ENCODE results near the gene AP2A2. TPM values are rescaled to one million over a fixed set of nuclear protein-coding genes. Genes with fewer than 3 reads are reported as not detected.
A peak's percentile ranks its signal among the peaks of the same experiment; 100 is the strongest.

Gene AP2A2
- total RNA-seq, 1 donor from 2014 or later = 89.1 TPM

- Mint-ChIP-seq H3K36me3 (peaks cover 24% of the 10 kb centered on the region), H3K9me3 (no peaks in the 10 kb centered on the region), H3K27ac (no peak overlapping the region), H3K27me3 (ENCODE audit: low read depth) (no peaks in the 10 kb centered on the region), H3K4me3 (no peak overlapping the region), H3K4me1 (peaks cover 15% of the 10 kb centered on the region)
- TF ChIP-seq, protein P1, sequence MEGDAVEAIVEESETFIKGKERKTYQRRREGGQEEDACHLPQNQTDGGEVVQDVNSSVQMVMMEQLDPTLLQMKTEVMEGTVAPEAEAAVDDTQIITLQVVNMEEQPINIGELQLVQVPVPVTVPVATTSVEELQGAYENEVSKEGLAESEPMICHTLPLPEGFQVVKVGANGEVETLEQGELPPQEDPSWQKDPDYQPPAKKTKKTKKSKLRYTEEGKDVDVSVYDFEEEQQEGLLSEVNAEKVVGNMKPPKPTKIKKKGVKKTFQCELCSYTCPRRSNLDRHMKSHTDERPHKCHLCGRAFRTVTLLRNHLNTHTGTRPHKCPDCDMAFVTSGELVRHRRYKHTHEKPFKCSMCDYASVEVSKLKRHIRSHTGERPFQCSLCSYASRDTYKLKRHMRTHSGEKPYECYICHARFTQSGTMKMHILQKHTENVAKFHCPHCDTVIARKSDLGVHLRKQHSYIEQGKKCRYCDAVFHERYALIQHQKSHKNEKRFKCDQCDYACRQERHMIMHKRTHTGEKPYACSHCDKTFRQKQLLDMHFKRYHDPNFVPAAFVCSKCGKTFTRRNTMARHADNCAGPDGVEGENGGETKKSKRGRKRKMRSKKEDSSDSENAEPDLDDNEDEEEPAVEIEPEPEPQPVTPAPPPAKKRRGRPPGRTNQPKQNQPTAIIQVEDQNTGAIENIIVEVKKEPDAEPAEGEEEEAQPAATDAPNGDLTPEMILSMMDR (IDR thresholded peaks at IDR 0.05; ENCODE audit: unreplicated experiment) = no peak
- no peak for DNase-seq (ENCODE audit: low spot score in 2 of 2, unreplicated experiment in 2 of 2)
These were observed 76.8 kb downstream of the AP2A2 start for GRCh38 chr11:1002406-1002984.

- TF ChIP-seq, protein P1 (IDR thresholded peaks at IDR 0.05; ENCODE audit: unreplicated experiment) = no peak
- DNase-seq (ENCODE audit: low spot score in 2 of 2, unreplicated experiment in 2 of 2) = no peak
- H3K4me1 Mint-ChIP-seq = peaks cover 15% of the 10 kb centered on the region
- H3K4me3 Mint-ChIP-seq = no peak overlapping the region
- H3K9me3 Mint-ChIP-seq = no peaks in the 10 kb centered on the region
- peaks cover 24% of the 10 kb centered on the region for H3K36me3 Mint-ChIP-seq
- no peak overlapping the region for H3K27ac Mint-ChIP-seq
- no peaks in the 10 kb centered on the region for H3K27me3 Mint-ChIP-seq (ENCODE audit: low read depth)
These were observed 77.5 kb downstream of the AP2A2 start for GRCh38 chr11:1003159-1003558.

- H3K4me1 Mint-ChIP-seq = peaks cover 7% of the 10 kb centered on the region
- DNase-seq (ENCODE audit: low spot score in 2 of 2, unreplicated experiment in 2 of 2) = no peak
- no peaks in the 10 kb centered on the region for H3K9me3 Mint-ChIP-seq
- peaks cover 30% of the 10 kb centered on the region for H3K36me3 Mint-ChIP-seq
- no peaks in the 10 kb centered on the region for H3K27me3 Mint-ChIP-seq (ENCODE audit: low read depth)
- TF ChIP-seq, protein P1 (IDR thresholded peaks at IDR 0.05; ENCODE audit: unreplicated experiment) = no peak
- H3K27ac Mint-ChIP-seq = no peak overlapping the region
- H3K4me3 Mint-ChIP-seq = no peak overlapping the region
These were observed 80.3 kb downstream of the AP2A2 start for GRCh38 chr11:1005928-1006327.

- Mint-ChIP-seq H3K4me3 (no peak overlapping the region), H3K36me3 (peaks cover 23% of the 10 kb centered on the region), H3K4me1 (no peaks in the 10 kb centered on the region), H3K27ac (peak overlapping the region; percentile 69), H3K9me3 (no peaks in the 10 kb centered on the region), H3K27me3 (ENCODE audit: low read depth) (no peaks in the 10 kb centered on the region)
- DNase-seq (ENCODE audit: low spot score in 2 of 2, unreplicated experiment in 2 of 2) = no peak
- TF ChIP-seq, protein P1 (IDR thresholded peaks at IDR 0.05; ENCODE audit: unreplicated experiment) = no peak
These were observed 81.1 kb downstream of the AP2A2 start for GRCh38 chr11:1006762-1007161.

DNA sequence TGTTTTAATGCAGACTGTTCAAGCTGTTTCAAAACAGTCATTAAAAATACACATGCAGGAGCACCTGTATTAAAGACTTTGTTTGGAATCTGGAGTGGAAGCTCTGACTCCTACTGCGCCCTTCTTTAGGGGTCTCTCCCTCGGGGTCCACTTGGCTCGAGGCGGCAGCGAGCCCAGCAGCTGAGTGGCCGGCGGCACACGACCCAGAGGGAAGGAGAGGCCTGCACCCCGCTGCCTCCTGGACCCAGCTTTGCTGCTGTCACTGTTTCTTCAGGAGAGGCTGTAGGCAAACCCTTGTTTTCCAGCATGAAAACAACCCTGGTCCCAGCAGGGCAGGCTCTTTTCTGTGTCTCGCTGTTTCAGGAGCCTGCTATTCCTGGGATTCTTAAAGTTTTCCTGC lies 81.6 kb downstream of the AP2A2 start:
- H3K27me3 Mint-ChIP-seq (ENCODE audit: low read depth) = no peaks in the 10 kb centered on the region
- TF ChIP-seq, protein P1 (IDR thresholded peaks at IDR 0.05; ENCODE audit: unreplicated experiment) = no peak
- H3K4me3 Mint-ChIP-seq = no peak overlapping the region
- no peaks in the 10 kb centered on the region for H3K4me1 Mint-ChIP-seq
- H3K9me3 Mint-ChIP-seq = no peaks in the 10 kb centered on the region
- H3K27ac Mint-ChIP-seq = peak overlapping the region; percentile 69
- peaks cover 20% of the 10 kb centered on the region for H3K36me3 Mint-ChIP-seq
- no peak for DNase-seq (ENCODE audit: low spot score in 2 of 2, unreplicated experiment in 2 of 2)
